Type B pancreatic cell (in vitro differentiated cells): ENCODE measurements around the gene SHD. TPM values are rescaled to one million over a fixed set of nuclear protein-coding genes. Genes with fewer than 3 reads are reported as not detected.
"Not testable (repeated sequence)": the region's sequence is repeated elsewhere in the genome, so short reads cannot be mapped to it uniquely, and the experiment has no call there.

Experiments
- DNase-seq: peaks from one replicate; pipeline ENCODE4 v3.0.0; 2021; ENCODE audit warnings: mixed read lengths; ENCODE audit not compliant: unreplicated experiment; ENCODE audit errors: extremely low spot score
- H3K27ac Mint-ChIP-seq: 2 replicates; pipeline ENCODE4 v1.8.0; 2021; ENCODE audit warnings: mild to moderate bottlenecking, mixed read lengths
- H3K27me3 Mint-ChIP-seq: 2 replicates; pipeline ENCODE4 v1.8.0; 2021; ENCODE audit warnings: mixed read lengths
- H3K36me3 Mint-ChIP-seq: 2 replicates; pipeline ENCODE4 v1.8.0; 2021; ENCODE audit warnings: mixed read lengths
- H3K4me1 Mint-ChIP-seq: one replicate; pipeline ENCODE4 v1.8.0; 2021; ENCODE audit warnings: mixed read lengths; ENCODE audit not compliant: unreplicated experiment
- H3K4me3 Mint-ChIP-seq: 2 replicates; pipeline ENCODE4 v1.8.0; 2021; ENCODE audit warnings: mild to moderate bottlenecking, mixed read lengths
- H3K9me3 Mint-ChIP-seq: 2 replicates; pipeline ENCODE4 v1.8.0; 2021; ENCODE audit warnings: mixed read lengths
- long read RNA-seq: library from polyadenylated mRNA; unstranded; transcript quantifications from one replicate; pipeline ENCODE4 v2.0.0, GENCODE V29; 2020
- total RNA-seq: library from RNA; stranded (reverse); gene quantifications from 2 replicates; pipeline ENCODE4 v1.2.1, GENCODE V29; 2021; ENCODE audit warnings: low replicate concordance
- TF ChIP-seq, protein P1 (sequence below): fragments of 200-600 bp; sonication (generic); conservative IDR thresholded peaks from 2 replicates; pipeline ENCODE4 v1.5.0; 2021; ENCODE audit warnings: antibody characterized with exemption, mild to moderate bottlenecking

SHD gene, protein sequence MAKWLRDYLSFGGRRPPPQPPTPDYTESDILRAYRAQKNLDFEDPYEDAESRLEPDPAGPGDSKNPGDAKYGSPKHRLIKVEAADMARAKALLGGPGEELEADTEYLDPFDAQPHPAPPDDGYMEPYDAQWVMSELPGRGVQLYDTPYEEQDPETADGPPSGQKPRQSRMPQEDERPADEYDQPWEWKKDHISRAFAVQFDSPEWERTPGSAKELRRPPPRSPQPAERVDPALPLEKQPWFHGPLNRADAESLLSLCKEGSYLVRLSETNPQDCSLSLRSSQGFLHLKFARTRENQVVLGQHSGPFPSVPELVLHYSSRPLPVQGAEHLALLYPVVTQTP
- total RNA-seq, result 4.9 and 6.1 TPM in 2 replicates
- long read RNA-seq, result 0 reads

DNA sequence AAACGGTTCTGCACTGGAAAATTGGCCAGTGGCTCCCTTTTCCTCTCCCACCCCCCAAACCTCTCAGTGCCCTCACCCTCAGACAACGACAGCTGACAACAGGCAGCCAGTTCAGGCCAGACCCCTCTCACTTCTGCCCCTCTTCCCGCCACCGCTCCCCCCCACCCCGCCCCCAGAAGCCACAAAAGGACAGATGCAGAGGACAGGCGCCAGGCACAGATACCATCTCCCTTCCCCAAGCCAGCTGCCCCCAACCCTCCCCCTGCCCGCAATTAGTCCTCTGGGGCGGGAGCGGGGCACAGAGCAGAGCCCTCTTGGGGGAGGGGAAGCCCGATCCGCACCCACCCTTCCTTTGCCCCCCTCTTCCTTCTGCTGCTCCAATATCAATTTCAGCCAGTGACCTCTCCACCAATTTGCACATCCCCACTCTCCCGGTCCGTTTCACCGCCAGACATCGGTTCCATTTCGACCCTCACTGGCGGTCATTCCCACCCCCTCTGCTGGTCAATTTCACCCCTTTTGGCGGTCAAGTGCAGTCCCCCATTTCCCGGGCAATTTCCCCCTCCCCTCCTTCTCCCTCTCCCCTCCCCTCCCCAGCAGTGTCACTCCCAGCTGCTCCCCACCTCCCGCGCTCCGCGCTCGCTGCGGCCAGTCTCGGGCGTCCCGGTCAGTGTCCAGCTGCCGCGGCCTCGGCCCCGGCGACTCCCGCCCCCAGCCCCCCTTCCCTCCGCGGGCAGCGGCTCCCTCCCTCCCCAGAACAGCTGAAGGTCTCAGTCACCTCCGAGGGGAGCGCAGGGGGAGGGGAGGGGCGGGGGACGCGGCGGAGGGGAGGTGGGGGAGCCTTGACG is at the start of gene SHD:
TSS of gene SHD (plus strand) at position 848 of the 848 bp plus-strand sequence. CDS start 798 bp downstream, outside the sequence.
- Mint-ChIP-seq H3K27me3 (peaks cover 50% of the 10 kb centered on the region), H3K4me1 (no peaks in the 10 kb centered on the region), H3K4me3 (peak within 1 kb of the TSS; percentile 85), H3K9me3 (no peaks in the 10 kb centered on the region), H3K27ac (no peak within 1 kb of the TSS), H3K36me3 (no peaks in the 10 kb centered on the region)
- no peak for DNase-seq
- TF ChIP-seq, protein P1, sequence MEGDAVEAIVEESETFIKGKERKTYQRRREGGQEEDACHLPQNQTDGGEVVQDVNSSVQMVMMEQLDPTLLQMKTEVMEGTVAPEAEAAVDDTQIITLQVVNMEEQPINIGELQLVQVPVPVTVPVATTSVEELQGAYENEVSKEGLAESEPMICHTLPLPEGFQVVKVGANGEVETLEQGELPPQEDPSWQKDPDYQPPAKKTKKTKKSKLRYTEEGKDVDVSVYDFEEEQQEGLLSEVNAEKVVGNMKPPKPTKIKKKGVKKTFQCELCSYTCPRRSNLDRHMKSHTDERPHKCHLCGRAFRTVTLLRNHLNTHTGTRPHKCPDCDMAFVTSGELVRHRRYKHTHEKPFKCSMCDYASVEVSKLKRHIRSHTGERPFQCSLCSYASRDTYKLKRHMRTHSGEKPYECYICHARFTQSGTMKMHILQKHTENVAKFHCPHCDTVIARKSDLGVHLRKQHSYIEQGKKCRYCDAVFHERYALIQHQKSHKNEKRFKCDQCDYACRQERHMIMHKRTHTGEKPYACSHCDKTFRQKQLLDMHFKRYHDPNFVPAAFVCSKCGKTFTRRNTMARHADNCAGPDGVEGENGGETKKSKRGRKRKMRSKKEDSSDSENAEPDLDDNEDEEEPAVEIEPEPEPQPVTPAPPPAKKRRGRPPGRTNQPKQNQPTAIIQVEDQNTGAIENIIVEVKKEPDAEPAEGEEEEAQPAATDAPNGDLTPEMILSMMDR, result no peak

DNA sequence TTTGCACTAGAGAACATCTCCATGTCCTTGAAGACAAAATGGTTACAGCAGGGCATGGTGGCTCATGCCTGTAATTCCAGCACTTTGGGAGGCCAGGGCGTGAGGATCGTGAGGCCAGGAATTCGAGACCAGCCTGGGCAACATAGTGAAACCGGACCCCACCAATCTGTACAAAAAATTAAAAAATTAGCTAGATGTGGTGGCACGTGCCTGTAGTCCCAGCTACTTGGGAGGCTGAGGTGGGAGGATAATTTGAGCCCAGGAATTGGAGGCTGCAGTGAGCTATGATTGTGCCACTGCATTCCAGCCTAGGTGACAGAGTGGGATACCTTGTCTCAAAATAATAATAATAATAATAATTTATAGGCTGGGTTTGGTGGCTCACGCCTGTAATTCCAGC is 48.8 kb upstream of the SHD start:
- not testable (repeated sequence) for H3K36me3 Mint-ChIP-seq, H3K27ac Mint-ChIP-seq

DNA sequence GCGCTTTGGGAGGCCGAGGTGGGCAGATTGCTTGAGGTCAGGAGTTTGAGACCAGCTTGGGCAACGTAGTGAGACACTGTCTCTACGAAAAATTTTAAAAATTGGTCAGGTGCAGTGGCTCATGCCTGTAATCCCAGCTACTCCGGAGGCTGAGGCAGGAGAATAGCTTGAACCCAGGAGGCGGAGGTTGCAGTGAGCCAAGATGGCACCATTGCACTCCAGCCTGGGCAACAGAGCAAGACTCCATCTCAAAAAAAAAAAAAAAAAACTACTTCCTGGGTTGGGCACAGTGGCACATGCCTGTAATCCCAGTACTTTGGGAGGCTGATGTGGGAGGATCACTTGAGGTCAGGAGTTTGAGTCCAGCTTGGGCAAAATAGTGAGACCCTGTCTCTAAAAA is 47.5 kb upstream of the SHD start:
- not testable (repeated sequence) for H3K27me3 Mint-ChIP-seq, H3K27ac Mint-ChIP-seq, DNase-seq, H3K36me3 Mint-ChIP-seq, H3K9me3 Mint-ChIP-seq, H3K4me1 Mint-ChIP-seq, H3K4me3 Mint-ChIP-seq

More for the DNA sequence above, 48.8 kb upstream of the SHD start:
- not testable (repeated sequence) for H3K27me3 Mint-ChIP-seq, H3K4me1 Mint-ChIP-seq, H3K9me3 Mint-ChIP-seq, H3K4me3 Mint-ChIP-seq, DNase-seq

DNA sequence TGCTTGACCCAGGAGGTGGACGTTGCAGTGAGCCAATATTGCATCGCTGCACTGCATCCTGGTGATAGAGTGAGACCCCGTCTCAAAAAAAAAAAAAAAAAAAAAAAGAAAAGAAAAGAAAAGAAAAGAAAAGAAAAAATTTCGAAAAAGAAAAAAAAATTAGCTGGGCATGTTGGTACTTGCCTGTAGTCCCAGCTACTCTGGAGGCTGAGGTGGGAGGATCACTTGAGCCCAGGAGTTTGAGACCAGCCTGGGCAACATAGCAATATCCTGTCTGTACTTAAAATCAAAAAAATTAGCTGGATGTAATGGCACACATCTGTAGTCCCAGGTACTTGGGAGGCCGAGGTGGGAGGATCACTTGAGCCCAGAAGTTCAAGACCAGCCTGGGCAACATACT is 46.9 kb upstream of the SHD start:
- H3K4me3 Mint-ChIP-seq, H3K4me1 Mint-ChIP-seq, H3K27ac Mint-ChIP-seq, H3K36me3 Mint-ChIP-seq, H3K9me3 Mint-ChIP-seq, H3K27me3 Mint-ChIP-seq, DNase-seq: not testable (repeated sequence)

DNA sequence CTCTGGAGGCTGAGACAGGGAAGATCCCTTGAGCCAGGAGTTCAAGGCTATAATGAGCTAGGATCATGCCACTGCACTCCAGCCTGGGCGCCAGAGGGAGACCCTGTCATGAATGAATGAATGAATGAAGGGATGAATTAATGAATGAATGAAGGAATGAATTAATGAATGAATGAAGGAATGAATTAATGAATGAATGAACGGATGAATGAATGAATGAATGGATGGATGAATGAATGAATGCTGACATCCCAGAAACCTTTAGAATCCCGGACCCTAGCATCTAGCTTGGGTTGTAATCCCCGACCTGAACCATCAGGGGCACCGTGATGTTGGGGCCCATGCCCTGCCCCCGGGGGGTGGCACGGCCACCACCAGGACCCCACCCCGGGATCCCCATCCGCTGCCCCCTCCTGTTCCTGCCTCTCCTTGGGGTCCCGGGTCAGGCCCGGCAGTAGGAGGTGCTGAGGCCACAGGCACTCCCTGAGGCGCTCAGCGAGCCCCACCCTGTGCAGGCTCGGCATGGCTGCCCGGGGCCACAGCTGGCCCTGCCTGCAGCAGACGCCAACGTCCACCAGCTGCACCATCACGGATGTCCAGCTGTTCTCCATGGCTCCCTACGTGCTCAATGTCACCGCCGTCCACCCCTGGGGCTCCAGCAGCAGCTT is 46.3 kb upstream of the SHD start:
- H3K4me1 Mint-ChIP-seq, result no peaks in the 10 kb centered on the region
- no peaks in the 10 kb centered on the region for H3K9me3 Mint-ChIP-seq
- TF ChIP-seq, protein P1, result no peak
- DNase-seq, result no peak
- no peak overlapping the region for H3K27ac Mint-ChIP-seq
- no peaks in the 10 kb centered on the region for H3K27me3 Mint-ChIP-seq
- no peak overlapping the region for H3K4me3 Mint-ChIP-seq
- H3K36me3 Mint-ChIP-seq, result no peaks in the 10 kb centered on the region

DNA sequence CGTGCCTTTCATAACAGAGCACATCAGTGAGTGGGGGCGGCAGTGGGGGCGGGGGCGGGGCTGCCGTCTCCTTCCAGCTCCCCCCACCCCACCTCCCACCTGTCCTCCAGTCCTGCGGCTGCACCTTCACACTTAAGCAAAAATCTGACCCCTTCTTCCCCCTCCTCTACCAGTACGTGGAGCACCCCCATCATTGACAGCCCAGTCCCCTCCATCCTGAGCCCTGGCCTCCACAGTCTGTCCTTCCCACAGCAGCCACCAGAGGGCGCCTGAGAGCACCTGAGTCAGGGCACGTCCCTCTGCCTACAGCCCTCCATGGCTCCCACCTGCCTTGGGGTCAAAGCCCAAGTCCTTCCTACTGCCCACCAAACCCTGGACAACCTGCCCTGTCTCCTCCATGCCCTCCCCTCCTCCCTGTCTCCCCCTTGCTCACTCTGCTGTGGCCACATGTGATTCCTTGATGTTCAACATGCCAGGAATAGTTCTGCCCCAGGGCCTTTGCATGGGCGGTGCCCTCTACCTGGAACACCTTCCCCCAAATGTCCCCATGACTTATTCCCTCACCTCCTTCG is 45.7 kb upstream of the SHD start:
- no peak overlapping the region for H3K4me3 Mint-ChIP-seq
- H3K9me3 Mint-ChIP-seq, result no peaks in the 10 kb centered on the region
- no peaks in the 10 kb centered on the region for H3K4me1 Mint-ChIP-seq
- no peak overlapping the region for H3K27ac Mint-ChIP-seq
- H3K27me3 Mint-ChIP-seq, result no peaks in the 10 kb centered on the region
- DNase-seq, result peak; percentile 78
- TF ChIP-seq, protein P1, result peak; percentile 76
- no peaks in the 10 kb centered on the region for H3K36me3 Mint-ChIP-seq
